NCI-H1092 (cell line): Measurements from ENCODE around the gene MORC2.

Experiments used
- DNase-seq: peaks from one replicate; lab custom pipeline; 2025; lab: John Stamatoyannopoulos, UW

The MORC2 gene

GRCh38 chr22:30968015-30968923 is at the start of gene MORC2:
MORC2 (minus strand) TSS chr22:30968774; CDS start chr22:30967889, 885 bp downstream.
- DNase-seq, result no peak

GRCh38 chr22:31005535-31005934 is 37.0 kb upstream of the MORC2 start:
- DNase-seq, result no peak

DNA sequence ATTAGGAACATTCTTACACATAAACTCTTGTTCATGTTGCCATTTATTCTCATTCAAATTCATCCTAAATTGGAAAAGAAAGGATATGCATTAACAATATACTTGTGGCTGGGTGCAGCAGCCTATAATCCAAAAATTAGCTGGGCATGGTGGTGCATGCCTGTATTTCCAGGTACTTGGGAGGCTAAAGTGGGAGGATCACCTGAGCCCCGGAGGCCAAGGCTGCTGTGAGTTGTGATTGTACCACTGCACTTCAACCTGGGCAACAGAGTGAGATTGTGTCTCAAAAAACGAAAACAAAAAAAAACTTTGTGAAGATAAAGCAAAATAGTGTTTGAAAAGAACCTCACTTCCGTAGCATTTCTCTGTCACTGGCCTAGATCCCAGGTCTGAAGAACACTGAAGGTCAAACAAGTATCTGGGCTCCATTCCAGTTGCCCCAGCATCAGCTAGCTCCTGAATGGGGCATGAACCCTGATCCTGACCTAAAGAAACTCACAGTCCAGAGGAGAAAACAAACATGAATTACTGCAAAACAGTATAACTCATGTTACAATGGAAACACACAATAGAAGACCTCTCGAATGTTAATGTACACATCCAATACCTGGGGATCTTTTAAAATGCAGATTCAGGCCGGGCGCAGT is 32.7 kb upstream of the MORC2 start:
- DNase-seq, result no peak

DNA sequence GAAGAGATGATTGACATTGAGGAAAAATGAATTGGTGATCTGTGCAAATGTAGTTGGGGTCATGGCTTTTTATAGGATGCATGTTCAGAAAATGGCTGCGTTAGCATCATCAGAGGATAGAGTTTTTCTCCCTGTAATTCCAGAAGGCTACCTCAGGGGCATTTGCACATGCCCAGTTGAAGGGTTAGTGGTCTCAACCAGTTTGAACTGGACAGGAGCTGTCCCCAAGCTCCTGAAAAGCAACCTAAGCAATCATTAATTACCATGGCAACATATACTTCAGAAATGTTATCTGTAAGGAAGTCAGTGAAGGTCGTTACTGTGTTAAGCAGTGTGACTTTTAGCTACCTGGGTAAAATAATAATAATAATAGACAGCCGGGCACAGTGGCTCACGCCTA is 29.8 kb upstream of the MORC2 start:
- no peak for DNase-seq

- no peak for DNase-seq
Observed at GRCh38 chr22:30996462-30996861, 27.9 kb upstream of the MORC2 start.

GRCh38 chr22:30994960-30995359 is 26.4 kb upstream of the MORC2 start:
- no peak for DNase-seq

GRCh38 chr22:30992565-30992964 is 24.0 kb upstream of the MORC2 start:
- DNase-seq, result no peak

DNA sequence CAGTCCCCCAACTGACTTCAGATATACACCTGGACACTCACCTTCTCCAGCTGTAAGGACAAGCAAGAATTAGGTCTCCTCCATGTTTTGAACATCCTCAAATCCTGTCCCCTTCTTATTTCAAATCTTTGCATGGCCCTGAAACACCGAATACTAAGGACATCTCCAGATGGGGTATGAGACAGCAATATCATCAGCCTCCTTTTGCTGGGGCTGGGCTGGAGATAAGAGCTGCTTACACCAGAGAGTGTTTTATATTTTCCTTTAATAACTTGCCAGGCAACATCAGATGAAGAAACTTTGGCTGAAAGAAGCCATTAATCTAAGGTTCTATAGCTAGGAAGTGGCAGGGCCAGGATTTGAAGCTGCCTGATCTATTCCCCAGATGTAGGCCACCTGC is 22.1 kb upstream of the MORC2 start:
- no peak for DNase-seq

DNA sequence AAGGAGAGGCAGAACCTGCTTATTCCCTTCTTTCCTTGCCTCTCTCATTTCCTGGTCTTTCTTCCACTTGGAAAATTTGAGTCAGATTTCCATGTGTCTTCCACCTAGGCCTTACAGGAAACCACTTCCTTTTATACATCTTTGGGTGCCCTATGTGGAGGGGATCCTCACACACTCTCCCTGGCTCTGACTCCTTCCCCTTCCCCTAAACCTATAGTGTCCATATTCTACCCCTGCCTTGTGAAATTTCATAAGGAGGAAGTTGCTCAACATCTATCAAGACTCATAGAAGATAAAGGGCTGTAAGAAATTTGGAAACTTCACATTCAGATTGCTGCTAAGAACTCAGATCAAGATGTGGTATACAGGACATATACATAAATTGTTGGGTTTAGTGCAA is 20.9 kb upstream of the MORC2 start:
- no peak for DNase-seq

DNA sequence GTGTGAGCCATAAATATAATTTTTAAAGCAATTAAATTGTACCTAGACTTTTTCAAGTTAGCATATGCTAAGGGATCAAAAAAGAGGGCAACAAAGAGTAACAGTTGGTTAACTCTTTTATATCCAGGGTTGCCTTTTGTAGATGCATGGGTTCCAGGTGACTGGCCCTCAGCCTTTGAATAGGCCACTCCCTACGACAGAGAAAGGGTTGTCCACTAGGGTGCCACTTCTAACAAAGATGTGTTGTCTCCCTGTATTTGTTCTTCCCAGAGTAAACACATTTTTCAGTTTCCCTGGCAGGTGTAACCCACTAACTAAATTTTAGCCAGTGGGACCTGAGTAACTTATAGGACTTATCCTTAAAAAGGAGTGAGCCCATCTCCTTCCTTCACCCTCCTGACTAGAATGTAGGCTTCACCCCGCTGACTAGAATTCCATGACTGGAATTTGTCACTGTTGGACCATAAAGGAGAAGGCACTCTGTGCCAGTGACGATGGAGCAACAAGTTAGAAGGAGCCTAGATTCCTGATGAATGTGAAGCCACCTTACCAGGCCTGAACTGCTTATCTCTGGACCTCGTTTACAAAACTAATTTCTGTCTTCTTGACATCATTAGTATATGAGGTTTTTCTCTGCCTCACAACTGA is 17.1 kb upstream of the MORC2 start:
- DNase-seq, result no peak

DNA sequence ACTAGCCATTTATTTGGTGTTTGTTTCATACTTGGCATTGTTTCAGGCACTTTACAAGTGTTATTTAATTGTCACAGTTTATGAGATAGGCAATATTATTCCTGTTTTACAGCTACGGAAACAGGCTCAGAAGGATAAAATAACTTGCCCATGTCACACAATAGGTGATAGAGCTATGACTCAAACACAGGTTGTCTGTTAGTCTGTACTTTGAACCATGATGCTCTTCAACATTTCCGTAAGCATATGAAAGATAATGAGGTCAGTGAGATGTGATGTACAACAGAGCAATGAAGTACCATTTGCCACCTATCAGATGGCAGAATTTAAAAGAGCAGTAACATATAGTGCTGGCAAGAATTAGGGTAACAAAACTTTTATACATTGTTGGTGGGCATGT is 15.7 kb upstream of the MORC2 start:
- DNase-seq, result no peak

DNA sequence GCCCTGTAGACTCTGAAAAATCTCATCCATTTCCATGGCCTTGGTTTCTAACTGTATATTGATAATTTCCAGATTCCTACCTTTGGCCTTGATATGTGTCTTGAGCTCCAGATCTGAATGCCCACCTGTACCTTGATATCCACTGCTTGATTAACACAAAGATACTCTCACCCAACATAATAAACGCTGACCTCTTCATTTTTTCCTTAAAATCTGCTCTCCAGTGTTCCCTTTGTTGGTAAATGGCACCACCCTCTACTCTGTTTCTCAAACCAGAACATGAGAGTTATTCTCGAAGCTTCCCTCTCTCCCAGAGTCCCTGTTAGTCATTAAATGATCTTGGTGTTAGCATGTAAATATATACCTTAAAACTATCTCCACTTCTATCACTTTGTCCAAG is 13.9 kb upstream of the MORC2 start:
- DNase-seq, result no peak

DNA sequence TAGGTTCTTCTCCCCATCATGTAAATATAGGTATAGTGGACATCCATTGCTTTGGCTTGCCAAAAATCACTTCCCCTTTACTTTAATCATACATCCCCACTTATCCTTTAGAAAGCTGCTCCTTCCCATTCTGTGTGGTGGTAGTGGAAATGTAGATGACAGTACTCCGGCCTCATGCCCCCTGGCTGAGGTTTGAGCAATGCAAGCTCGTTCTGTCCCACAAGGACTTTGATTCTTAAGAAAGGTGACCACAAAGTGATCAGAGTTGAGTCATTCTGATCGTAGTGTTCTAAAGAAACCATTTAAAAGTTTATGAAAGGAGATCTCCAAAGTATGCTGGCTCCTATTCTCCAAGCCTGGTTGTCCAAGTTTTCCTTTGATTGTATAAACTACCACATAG is 11.4 kb upstream of the MORC2 start:
- no peak for DNase-seq

DNA sequence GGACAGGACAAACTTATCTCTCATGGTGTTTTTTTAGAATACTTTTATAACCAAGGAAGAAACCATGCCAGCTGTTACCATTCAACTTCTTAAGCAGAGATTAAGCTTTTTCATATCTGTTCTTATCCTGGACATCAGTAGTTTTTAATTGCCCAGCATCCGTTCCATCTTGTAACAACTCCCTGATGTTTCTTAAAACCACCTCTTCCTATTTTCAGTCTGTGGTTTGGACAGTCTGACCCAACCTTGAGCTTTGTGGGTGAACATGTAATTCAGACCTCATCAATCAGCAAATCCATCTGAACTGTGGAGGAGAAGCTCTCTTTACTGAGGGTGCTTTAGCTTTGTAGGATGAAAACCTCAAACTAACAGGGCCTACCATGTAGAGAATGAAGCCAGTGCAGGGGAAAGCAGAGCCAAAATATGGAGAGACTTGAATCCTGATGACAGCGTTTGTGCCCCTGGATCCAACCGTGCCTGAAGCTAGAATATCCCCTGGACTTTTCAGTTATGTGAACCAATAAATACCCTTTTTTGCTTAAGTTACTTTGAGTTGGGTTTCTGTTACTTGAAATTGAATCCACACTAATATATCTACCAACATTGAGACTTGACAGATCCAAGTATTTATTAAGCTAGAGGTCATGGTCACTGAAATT is 9.9 kb upstream of the MORC2 start:
- no peak for DNase-seq

DNA sequence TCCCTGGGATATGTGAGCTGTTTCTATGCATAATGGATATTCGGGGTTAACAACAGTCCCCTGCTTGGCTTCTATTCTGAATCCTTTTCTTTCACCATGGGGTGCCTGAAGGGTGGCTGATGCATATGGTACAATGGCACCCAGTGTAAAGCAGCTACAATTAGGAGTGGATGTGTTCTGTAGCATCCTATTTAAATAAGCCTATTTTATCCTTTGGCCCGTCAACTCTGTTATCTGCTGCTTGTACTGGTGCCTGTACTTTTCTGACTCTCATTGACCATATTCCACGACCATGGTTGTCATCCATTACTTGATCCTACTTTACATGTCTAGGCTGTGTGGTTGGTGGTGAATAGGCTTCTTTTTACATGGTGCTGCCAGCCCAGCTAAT is 1.8 kb upstream of the MORC2 start:
- DNase-seq, result no peak

DNA sequence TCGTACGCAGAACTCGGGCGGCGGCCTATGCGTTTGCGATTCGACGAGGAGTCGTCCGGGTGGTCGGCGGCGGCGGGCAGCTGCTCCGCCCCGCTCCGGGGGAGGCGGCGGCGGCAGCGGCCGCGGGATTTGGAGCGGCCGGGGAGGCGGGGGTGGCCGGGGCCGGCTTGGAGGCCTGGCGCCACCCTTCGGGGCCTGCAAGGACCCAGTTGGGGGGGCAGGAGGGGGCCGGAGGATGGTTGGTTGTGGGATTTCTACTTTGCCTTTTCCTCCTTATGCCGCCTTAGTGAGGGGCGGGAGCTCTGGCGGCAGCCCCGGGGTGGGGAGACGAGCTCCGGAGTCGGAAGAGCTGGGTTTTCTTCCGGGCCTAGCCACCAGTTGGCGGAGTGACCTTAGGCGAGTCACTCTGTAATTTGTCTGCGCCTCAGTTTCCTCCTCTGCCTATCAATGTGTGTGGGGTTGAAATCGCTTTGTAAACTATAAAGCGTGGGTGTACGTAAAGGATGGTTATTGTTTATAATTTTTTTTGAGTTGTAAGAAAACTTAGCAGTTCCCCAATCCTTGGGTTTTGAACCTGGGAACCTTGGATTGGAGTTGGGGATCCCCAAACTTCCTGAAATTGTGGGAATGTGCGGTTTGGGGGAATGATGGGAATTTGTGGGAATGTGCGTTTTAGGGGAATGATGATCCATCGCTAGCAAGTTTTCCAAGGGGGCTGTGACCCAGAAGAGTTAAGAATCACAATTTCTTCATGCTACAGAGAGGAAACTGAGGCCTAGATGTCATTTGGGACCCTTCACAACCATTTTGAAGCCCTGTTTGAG is 1.2 kb upstream of the MORC2 start:
- DNase-seq, result no peak

DNA sequence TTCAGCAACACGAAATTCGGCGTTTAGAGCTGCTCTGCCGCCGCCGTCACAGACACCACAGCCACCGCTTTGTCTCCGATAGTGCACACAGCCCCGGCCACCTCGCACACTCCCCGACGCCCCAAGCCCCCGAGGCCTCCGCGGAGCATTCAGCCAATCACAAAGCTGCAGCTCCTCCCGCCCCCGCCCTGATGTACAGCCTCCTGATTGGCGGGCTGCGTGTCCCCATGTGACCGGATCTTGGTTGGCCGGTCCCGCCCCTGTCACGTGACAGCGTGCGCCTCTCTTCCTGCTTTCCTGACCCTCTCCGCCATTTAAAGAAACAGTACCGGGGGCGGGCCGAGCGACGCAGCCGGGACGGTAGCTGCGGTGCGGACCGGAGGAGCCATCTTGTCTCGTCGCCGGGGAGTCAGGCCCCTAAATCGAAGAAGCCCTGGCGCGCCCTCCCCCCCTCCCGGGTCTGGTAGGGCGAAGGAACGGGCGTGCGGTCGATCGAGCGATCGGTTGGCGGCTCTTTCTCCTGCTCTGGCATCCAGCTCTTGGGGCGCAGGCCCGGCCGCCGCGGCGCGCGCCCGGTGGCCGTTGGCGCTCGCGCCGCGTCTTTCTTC is 454 bp upstream of the MORC2 start, which contains the start of gene TUG1:
Gene TUG1, plus strand, starts transcription at position 342 of the 608 bp plus-strand sequence.
- peak; percentile 96 for DNase-seq

DNA sequence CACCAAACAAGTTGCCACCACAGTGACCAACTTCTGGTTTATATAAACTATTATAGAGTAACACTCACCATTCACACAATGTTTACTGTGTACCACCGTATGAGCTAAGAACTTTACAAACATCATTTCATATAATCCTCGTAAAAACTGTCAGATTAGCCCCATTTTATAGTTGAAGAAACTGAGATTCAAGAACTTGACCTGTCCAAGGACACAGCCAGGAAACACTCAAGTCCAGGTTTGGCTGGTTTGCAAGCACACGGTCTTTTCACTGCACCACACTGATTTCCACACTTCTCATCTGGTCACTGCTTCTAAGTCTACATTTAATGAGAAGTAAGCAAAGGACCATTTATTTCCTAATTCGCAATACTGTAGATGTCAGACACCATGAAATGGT is 3.7 kb downstream of the MORC2 start:
- no peak for DNase-seq

DNA sequence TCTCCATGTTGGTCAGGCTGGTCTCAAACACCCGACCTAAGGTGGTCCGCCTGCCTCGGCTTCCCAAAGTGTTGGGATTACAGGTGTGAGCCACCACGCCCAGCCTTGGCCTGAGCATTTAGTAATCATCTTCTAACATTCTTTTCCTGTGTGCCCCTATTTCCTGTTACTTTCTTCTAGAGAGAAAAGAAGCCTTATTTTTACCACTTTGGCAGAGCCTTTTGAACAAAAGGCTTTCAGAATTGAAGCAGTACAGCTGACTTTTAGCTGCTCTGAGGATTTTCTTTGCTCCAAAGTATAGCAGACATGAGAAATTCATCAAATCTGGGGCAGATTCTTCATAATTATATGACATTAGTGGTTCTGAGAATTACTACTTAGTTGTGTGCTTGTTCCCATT is 13.4 kb downstream of the MORC2 start:
- no peak for DNase-seq

DNA sequence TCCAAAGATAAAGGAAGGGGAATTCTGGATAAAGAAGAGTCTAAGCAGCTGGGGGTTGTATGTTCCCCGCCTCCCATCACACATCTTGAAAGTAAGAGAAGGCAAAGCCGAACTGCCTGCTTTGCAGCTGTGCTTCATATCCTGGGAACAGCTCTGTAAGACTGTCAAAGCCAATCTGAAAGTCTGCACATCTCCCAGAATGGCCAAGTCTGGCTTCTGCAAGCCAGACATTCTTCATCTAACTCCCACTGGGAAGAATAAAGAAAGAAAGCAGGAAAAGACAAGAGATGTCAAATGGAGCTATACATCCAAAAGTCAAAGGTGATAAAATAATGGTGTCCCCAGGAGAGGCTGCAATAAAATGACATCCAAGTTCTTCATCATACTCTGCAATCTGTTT is 15.4 kb downstream of the MORC2 start:
- DNase-seq, result no peak
